Measurements from ENCODE around the gene SLC7A4.
"Not testable (repeated sequence)": the region's sequence is repeated elsewhere in the genome, so short reads cannot be mapped to it uniquely, and the experiment has no call there.

The SLC7A4 gene

GRCh38 chr22:21022955-21023614 is 9.3 kb downstream of the SLC7A4 start:
- DNase-seq (ENCODE audit: low read depth, low spot score), result no peak
- H3K27ac ChIP-seq, result no peak overlapping the region

GRCh38 chr22:21022507-21022906 is 9.9 kb downstream of the SLC7A4 start:
- no peak for DNase-seq (ENCODE audit: low read depth, low spot score)
- no peak overlapping the region for H3K27ac ChIP-seq

DNA sequence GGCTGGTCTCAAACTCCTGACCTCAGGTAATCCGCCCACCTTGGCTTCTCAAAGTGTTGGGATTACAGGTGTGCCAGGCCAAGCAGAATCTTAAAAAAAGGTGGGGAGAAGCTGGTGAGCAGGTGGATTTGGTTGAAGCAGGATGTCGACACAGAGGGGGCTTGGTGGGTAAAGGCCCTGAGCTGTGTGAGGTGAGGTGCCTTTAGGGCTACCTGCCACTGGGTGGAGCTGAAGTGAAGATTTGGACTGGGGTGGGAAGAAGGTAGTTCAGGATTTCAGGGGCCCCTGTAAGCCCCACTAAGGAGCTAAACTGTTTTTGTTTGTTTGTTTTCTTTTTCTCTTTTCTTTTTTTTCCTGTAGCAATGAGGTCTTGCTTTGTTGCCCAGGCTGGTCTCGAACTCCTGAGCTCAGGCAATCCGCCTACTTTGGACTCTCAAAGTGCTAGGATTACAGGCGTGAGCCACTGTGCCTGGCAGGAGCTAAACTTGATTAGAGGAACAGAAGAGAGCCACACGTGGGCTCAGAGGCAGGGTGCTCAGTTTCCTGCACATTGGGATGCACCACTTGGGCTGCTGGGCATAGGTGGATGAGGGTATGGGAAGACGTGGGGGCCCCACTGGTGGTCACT is 11.4 kb downstream of the SLC7A4 start:
- no peak for DNase-seq (ENCODE audit: low read depth, low spot score)

DNA sequence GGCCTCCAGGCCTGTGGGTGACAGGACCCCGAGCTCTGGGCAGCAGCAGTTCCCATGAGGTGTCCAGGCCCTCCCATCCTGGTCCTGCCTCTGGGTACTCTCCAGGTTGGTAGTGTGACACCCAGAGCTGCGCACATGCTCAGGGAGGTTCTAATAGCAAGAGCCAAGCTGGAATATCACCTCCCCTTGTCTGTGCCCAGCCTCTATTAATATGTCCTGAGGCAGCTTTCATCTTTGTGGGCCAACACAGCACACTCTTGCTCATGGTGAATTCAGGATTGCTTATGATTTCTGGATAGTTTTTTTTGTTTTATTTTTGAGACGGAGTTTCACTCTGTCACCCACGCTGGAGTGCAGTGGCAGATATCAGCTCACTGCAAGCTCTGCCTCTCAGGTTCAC is 14.0 kb downstream of the SLC7A4 start:
- no peak overlapping the region for H3K27ac ChIP-seq
- DNase-seq (ENCODE audit: low read depth, low spot score), result no peak

More for the DNA sequence above, 11.4 kb downstream of the SLC7A4 start:
- H3K27ac ChIP-seq, result no peak overlapping the region

- no peak for DNase-seq (ENCODE audit: low read depth, low spot score)
Measured at GRCh38 chr22:21016644-21017420, 15.5 kb downstream of the SLC7A4 start.

GRCh38 chr22:21015466-21016006 is 16.8 kb downstream of the SLC7A4 start:
- DNase-seq (ENCODE audit: low read depth, low spot score), result no peak
- H3K27ac ChIP-seq, result no peak overlapping the region

More at GRCh38 chr22:21016644-21017420, 15.5 kb downstream of the SLC7A4 start:
- H3K27ac ChIP-seq, result no peak overlapping the region

DNA sequence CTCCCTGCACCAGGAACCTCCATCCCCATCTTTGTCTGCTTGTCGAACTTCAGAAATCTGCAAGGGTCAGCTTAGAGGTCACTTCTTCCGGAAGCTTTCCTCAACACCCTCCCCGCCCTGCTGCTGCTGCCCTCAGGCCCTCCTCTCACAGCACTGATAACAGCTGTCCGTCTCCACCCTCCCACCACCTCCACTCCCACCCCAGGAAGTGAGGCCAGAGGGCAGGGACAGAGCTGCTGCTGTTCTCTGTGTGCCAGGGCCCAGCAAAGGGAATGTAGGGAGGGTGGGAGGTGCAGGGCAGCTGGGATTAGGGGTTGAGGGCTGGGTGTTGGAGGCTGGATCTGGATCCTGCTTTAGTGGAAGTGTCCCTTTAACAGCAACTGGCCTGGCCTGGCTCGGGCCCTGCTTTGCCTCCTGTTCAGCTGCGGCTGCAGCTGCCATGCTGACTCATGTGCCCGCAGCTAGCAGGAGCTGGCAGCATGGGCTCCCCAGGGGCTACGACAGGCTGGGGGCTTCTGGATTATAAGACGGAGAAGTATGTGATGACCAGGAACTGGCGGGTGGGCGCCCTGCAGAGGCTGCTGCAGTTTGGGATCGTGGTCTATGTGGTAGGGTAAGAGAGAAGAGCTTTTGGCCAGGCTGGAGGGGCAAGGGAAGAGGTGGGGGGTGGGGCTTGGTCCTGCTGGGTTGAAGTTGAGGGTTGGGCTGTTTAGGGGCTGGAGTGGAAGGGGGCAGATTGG is 17.5 kb downstream of the SLC7A4 start, which contains the start of gene P2RX6:
P2RX6 (plus strand) TSS at position 440 of the 740 bp plus-strand sequence; CDS start at position 450, 10 bp downstream.
- no peak for DNase-seq (ENCODE audit: low read depth, low spot score)

GRCh38 chr22:21014202-21014725 is 18.1 kb downstream of the SLC7A4 start:
- DNase-seq (ENCODE audit: low read depth, low spot score), result no peak
- H3K27ac ChIP-seq, result no peak overlapping the region

More for the DNA sequence above, 17.5 kb downstream of the SLC7A4 start, which contains the start of gene P2RX6:
- H3K27ac ChIP-seq, result no peak within 1 kb of the TSS

DNA sequence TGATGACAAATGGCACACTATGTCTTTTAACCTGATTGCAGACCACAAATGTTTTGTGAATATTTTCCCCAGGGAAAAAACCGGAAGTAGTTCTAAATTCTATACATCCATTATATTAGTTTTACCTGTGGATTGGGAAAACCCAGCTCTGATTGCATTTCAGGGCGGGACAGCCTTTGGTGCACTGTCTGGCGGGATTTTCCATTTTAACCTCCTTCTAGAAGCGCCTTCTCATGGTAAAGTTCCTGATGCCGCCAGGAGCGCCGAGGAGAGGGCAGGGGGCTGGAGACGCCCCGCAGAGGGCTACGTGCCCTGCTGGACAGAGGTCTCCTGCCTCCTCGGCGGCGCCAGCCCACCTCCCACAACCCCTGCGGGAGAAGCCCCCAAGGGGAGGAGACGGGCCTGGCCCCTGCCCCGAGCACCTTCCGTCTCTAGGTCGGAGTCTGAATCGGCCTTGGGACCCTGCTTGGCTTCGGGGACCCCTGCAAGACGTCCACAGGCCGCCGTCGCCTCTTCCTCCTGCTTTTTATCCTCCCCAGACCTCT is 18.6 kb downstream of the SLC7A4 start:
- no peak overlapping the region for H3K27ac ChIP-seq
- DNase-seq (ENCODE audit: low read depth, low spot score), result no peak

GRCh38 chr22:21012446-21013407 is 19.6 kb downstream of the SLC7A4 start:
- DNase-seq (ENCODE audit: low read depth, low spot score), result no peak
- H3K27ac ChIP-seq, result no peak overlapping the region

- no peak overlapping the region for H3K27ac ChIP-seq
- no peak for DNase-seq (ENCODE audit: low read depth, low spot score)
Measured at GRCh38 chr22:21010426-21011113, 21.8 kb downstream of the SLC7A4 start.

DNA sequence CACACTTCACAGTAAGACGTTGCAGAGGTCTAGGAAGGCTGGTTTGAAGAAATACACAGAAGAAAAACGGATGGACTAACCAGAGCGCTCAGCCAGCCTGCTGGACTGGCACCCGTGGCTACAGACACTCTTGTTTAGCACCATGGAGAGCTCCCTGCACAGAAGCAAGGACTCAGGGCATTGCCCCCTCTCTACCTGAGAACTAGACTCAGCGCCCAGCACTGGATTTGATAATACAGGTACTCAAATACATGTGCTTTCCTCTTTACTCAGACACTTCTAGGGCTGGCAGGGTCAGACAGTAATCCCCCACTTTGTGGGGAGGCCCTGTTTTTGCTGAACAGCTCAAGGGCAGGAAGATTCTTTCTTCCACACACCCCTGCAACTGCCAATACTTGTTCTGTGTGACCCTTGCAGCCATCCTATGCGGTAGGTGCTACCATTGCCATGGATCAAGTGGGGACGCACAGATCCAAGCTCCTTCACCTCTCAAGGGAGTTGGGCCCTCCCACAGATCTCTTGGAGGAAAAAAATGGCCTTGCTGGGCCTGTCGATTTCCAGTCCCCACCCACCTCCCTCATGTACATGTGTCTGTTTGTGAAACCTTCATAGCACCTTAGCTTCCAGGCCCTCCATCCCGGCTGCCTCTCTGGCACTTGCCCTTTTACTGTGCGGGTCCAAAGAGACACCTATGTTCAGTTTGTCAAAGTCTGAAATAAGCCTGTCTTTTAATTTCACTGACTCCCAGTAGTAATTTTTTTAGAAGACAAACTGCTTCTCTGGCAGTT is 22.5 kb downstream of the SLC7A4 start:
- DNase-seq (ENCODE audit: low read depth, low spot score), result peak; percentile 10

DNA sequence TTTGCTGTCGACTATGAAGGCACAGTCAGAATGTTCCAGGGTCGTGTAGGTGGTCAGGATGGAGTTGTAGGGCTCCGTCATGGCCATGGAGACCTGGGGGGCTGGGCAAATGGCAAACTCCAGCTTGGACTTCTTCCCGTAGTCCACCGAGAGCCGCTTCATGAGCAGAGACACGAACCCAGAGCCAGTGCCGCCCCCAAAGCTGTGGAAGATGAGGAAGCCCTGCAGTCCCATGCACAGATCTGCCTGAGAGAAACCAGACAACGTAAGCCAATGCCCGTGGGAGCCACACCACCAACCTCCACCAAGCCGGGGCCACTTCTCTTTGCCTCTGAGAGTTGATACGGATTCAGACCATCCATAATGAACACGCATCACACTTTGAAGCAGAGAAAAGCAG is 23.2 kb downstream of the SLC7A4 start:
- DNase-seq (ENCODE audit: low read depth, low spot score); H3K27ac ChIP-seq: not testable (repeated sequence)

More for the DNA sequence above, 22.5 kb downstream of the SLC7A4 start:
- H3K27ac ChIP-seq, result no peak overlapping the region

GRCh38 chr22:21003782-21004181 is 28.6 kb downstream of the SLC7A4 start:
- no peak overlapping the region for H3K27ac ChIP-seq
- DNase-seq (ENCODE audit: low read depth, low spot score), result no peak

DNA sequence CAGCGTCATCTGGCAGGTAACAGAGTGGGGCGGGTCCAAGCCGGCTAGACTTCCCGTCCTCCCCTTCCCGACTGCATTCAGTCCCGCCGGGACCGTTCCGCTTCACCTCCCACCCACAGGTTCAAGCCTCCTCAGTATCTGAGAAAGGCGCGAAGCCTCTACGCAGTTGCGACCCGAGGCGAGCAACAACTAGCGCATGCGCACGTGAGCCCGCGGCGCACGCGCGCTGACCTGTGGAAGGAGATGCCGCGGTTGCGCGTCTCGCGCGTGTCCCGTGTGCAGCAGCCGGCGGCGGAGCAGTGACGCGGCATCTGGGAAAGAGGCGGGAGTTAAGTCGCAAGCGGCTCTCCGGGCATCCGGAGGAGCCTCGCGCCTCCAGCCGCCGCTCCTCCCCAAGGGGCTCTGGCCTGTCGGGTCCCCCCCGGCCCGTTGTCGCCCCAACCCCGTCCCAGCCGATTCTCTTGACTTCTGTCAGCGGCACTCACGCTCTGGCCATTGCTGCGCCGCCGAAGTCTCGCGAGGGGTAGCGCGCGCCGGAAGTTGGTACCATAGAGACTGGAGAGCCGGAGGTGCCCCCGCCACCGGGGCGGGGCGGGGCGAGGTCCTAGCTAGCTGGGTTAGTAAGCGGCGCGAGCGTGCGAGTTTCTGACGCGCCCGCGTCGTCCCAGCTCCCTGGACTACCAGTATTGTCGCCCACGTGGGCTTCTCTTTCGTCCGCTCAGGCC is 30.6 kb downstream of the SLC7A4 start, which contains the start of gene THAP7:
THAP7 (minus strand) TSS at position 518 of the 725 bp plus-strand sequence; CDS start at position 311, 207 bp downstream.
- H3K27ac ChIP-seq, result peak within 1 kb of the TSS; percentile 98
- peak; percentile 79 for DNase-seq (ENCODE audit: low read depth, low spot score)

DNA sequence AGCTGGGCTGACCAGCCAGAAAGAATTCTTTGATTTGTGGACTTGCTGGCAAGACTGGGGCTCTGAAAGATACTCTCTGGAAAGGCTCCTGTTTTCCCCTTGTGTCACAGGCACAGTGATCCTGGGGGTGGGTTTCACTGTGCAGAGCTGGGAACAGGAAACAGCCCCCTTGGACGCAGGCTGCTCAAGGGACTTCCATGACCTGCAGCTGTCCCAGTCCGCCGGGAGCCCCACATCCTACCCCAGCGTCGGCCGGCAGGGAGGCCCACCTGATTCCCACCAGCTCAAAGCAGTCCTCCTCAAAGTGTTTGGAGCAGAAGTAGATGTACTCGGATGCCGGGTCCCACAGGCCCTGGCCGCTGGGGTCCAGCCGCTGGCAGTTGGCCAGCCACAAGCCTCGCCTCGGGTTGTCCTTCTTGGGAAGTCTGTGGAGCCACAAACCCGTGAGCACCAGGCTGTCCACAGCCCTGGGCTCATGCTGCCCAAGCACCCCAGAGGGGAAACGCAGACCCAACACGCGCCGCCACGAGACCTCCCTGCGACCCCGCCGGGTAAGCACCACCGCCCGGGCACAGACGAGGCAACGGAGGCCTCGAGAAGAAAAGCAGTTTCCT is 31.3 kb downstream of the SLC7A4 start:
- no peak for DNase-seq (ENCODE audit: low read depth, low spot score)
- H3K27ac ChIP-seq, result peak overlapping the region; percentile 98

Data from epithelial cell of prostate (primary cell).